Neural cell (in vitro differentiated cells): ENCODE results near the gene MOB2.

ENCODE experiments used
- EP300 ChIP-seq: fragments of 450-650 bp; conservative IDR thresholded peaks from 2 replicates; pipeline ENCODE4 v1.6.1; 2014; ENCODE audit warnings: antibody characterized with exemption, mild to moderate bottlenecking, moderate library complexity; ENCODE audit not compliant: poor library complexity, severe bottlenecking
- POLR2AphosphoS5 ChIP-seq: IDR thresholded peaks from 2 replicates; pipeline ENCODE4 v1.6.1; 2012
- RAD21 ChIP-seq: fragments of 450-650 bp; conservative IDR thresholded peaks from 2 replicates; pipeline ENCODE4 v1.6.1; 2014; ENCODE audit warnings: antibody characterized with exemption, mild to moderate bottlenecking, moderate library complexity
- TAF1 ChIP-seq: IDR thresholded peaks from 2 replicates; pipeline ENCODE4 v1.6.1; 2012; ENCODE audit warnings: low read depth
- TF ChIP-seq, protein P1 (sequence below): fragments of 450-650 bp; IDR thresholded peaks from 2 replicates; pipeline ENCODE4 v1.5.1; 2014; ENCODE audit warnings: antibody characterized with exemption, mild to moderate bottlenecking, moderate library complexity; ENCODE audit not compliant: poor library complexity, severe bottlenecking
- TF ChIP-seq, protein P2 (sequence below): IDR thresholded peaks from 2 replicates; pipeline ENCODE4 v1.6.1; 2012; ENCODE audit warnings: borderline replicate concordance

DNA sequence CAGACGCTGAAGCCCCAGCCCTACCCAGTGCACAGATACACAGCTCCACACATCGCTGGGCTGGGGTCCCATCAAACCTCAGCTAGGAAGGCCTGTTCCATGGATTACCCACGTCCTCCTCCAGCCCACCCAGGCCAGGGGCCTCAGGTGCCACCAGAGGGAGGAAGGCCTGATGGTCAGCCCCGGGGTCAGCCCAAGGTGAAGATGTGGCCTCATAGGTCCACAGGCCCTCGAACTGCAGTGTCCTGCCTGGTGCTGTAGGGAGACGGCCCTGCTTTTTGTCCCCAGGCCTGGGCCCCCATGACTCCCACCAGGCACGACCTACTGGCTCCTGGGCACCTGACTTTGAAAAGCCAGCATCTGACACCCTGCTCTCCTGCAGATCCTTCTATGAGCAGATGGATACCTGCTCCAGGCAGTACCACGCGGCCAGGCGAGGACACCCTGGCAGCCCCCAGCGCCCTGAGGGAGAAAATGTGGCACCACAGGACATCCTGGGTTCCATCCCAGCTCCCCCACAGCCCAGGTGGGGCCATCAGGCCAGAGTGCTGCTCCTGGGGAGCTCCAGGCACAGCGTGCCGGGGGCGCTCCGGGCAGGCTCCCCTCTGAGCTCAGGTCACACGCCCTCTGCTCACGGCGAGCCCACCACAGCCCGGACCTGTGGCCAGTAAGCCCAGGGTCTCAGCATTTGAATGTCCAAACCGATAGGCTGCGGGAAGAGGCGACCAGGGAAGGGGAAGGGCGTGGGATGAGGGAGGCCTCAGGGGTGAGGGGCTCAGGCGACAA, 15.8 kb upstream of the MOB2 start:
- TF ChIP-seq, protein P1, sequence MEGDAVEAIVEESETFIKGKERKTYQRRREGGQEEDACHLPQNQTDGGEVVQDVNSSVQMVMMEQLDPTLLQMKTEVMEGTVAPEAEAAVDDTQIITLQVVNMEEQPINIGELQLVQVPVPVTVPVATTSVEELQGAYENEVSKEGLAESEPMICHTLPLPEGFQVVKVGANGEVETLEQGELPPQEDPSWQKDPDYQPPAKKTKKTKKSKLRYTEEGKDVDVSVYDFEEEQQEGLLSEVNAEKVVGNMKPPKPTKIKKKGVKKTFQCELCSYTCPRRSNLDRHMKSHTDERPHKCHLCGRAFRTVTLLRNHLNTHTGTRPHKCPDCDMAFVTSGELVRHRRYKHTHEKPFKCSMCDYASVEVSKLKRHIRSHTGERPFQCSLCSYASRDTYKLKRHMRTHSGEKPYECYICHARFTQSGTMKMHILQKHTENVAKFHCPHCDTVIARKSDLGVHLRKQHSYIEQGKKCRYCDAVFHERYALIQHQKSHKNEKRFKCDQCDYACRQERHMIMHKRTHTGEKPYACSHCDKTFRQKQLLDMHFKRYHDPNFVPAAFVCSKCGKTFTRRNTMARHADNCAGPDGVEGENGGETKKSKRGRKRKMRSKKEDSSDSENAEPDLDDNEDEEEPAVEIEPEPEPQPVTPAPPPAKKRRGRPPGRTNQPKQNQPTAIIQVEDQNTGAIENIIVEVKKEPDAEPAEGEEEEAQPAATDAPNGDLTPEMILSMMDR = no peak
- TF ChIP-seq EP300 (no peak), TAF1 (no peak), RAD21 (no peak), POLR2AphosphoS5 (no peak)
- TF ChIP-seq, protein P2, sequence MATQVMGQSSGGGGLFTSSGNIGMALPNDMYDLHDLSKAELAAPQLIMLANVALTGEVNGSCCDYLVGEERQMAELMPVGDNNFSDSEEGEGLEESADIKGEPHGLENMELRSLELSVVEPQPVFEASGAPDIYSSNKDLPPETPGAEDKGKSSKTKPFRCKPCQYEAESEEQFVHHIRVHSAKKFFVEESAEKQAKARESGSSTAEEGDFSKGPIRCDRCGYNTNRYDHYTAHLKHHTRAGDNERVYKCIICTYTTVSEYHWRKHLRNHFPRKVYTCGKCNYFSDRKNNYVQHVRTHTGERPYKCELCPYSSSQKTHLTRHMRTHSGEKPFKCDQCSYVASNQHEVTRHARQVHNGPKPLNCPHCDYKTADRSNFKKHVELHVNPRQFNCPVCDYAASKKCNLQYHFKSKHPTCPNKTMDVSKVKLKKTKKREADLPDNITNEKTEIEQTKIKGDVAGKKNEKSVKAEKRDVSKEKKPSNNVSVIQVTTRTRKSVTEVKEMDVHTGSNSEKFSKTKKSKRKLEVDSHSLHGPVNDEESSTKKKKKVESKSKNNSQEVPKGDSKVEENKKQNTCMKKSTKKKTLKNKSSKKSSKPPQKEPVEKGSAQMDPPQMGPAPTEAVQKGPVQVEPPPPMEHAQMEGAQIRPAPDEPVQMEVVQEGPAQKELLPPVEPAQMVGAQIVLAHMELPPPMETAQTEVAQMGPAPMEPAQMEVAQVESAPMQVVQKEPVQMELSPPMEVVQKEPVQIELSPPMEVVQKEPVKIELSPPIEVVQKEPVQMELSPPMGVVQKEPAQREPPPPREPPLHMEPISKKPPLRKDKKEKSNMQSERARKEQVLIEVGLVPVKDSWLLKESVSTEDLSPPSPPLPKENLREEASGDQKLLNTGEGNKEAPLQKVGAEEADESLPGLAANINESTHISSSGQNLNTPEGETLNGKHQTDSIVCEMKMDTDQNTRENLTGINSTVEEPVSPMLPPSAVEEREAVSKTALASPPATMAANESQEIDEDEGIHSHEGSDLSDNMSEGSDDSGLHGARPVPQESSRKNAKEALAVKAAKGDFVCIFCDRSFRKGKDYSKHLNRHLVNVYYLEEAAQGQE = no peak
